Measurements from ENCODE around the gene NONO. TPM values are rescaled to one million over a fixed set of nuclear protein-coding genes. Genes with fewer than 3 reads are reported as not detected.
"Not testable (repeated sequence)": the region's sequence is repeated elsewhere in the genome, so short reads cannot be mapped to it uniquely, and the experiment has no call there.

The NONO gene
- total RNA-seq, 2 donors from 2014 or later: 203 to 262 TPM

GRCh38 chrX:71269801-71270395, 13.5 kb upstream of the NONO start:
- no peak for DNase-seq
- TF ChIP-seq CTCF (IDR thresholded peaks at IDR 0.05): no peak
- H3K4me3 ChIP-seq: no peak overlapping the region

GRCh38 chrX:71272313-71272712, 11.1 kb upstream of the NONO start:
- H3K27me3 ChIP-seq; H3K27ac ChIP-seq; H3K4me3 ChIP-seq; intact Hi-C loops (cut with DNase I); H3K9me3 ChIP-seq; H3K4me1 ChIP-seq; DNase-seq; H3K36me3 ChIP-seq; H3K9ac ChIP-seq (ENCODE audit: low read depth in 2 of 2, low read length in 2 of 2): not testable (repeated sequence)

More at GRCh38 chrX:71269801-71270395, 13.5 kb upstream of the NONO start:
- H3K27ac ChIP-seq: no peak overlapping the region
- no peaks in the 10 kb centered on the region for H3K36me3 ChIP-seq
- intact Hi-C loops (cut with DNase I): no loop called here
- H3K9me3 ChIP-seq: no peaks in the 10 kb centered on the region
- no peaks in the 10 kb centered on the region for H3K27me3 ChIP-seq
- no peaks in the 10 kb centered on the region for H3K4me1 ChIP-seq
- H3K9ac ChIP-seq (ENCODE audit: low read depth in 2 of 2, low read length in 2 of 2): no peak overlapping the region

- H3K4me3 ChIP-seq; H3K9me3 ChIP-seq; H3K4me1 ChIP-seq; H3K9ac ChIP-seq (ENCODE audit: low read depth in 2 of 2, low read length in 2 of 2); DNase-seq; H3K27ac ChIP-seq; H3K27me3 ChIP-seq; H3K36me3 ChIP-seq; intact Hi-C loops (cut with DNase I): not testable (repeated sequence)
Observed at GRCh38 chrX:71281300-71281699, 2.1 kb upstream of the NONO start.

- H3K27me3 ChIP-seq: no peaks in the 10 kb centered on the region
- peak overlapping the region; percentile 29 for H3K4me3 ChIP-seq
- intact Hi-C loops (cut with DNase I): no loop called here
- no peaks in the 10 kb centered on the region for H3K9me3 ChIP-seq
- DNase-seq: no peak
- peak overlapping the region; percentile 89 for H3K27ac ChIP-seq
- H3K9ac ChIP-seq (ENCODE audit: low read depth in 2 of 2, low read length in 2 of 2): peak overlapping the region in 1 of 2 donors; percentile 63
- no peaks in the 10 kb centered on the region for H3K36me3 ChIP-seq
- no peaks in the 10 kb centered on the region for H3K4me1 ChIP-seq
- no peak for TF ChIP-seq CTCF (IDR thresholded peaks at IDR 0.05)
Observed at GRCh38 chrX:71282514-71283402, 677 bp upstream of the NONO start.

GRCh38 chrX:71285929-71286328, 2.5 kb downstream of the NONO start:
- no peak for DNase-seq
- Histone ChIP-seq H3K36me3 (no peaks in the 10 kb centered on the region), H3K27ac (no peak overlapping the region), H3K27me3 (no peaks in the 10 kb centered on the region), H3K4me1 (no peaks in the 10 kb centered on the region), H3K4me3 (no peak overlapping the region), H3K9me3 (no peaks in the 10 kb centered on the region), H3K9ac (ENCODE audit: low read depth in 2 of 2, low read length in 2 of 2) (no peak overlapping the region)
- intact Hi-C loops (cut with DNase I): no loop called here
- no peak for TF ChIP-seq CTCF (IDR thresholded peaks at IDR 0.05)

- no peaks in the 10 kb centered on the region for H3K9me3 ChIP-seq
- no peaks in the 10 kb centered on the region for H3K36me3 ChIP-seq
- intact Hi-C loops (cut with DNase I): loop anchor here (10.0 kb wide), 1 partner anchor 273 kb away; no protein-coding TSS in a partner anchor
- no peak overlapping the region for H3K4me3 ChIP-seq
- no peaks in the 10 kb centered on the region for H3K27me3 ChIP-seq
- H3K9ac ChIP-seq (ENCODE audit: low read depth in 2 of 2, low read length in 2 of 2): no peak overlapping the region
- H3K27ac ChIP-seq: no peak overlapping the region
- H3K4me1 ChIP-seq: no peaks in the 10 kb centered on the region
- DNase-seq: no peak
- no peak for TF ChIP-seq CTCF (IDR thresholded peaks at IDR 0.05)
Observed at GRCh38 chrX:71291381-71291780, 7.9 kb downstream of the NONO start.

All from colonic mucosa (tissue), 4 donors.